Nephron (organoid): Measurements from ENCODE around the gene CCNT1.
"Not testable (repeated sequence)": the region's sequence is repeated elsewhere in the genome, so short reads cannot be mapped to it uniquely, and the experiment has no call there.

Experiments used
- H3K27ac Mint-ChIP-seq, 3 experiments: 2 replicates each; pipeline ENCODE4 v1.8.0; 2020; ENCODE audit warnings: mixed read lengths in 3 of 3, mild to moderate bottlenecking in 2 of 3, moderate library complexity in 1 of 3
- H3K27me3 Mint-ChIP-seq: 2 replicates; pipeline ENCODE4 v1.8.0; 2021; ENCODE audit warnings: low read depth, mild to moderate bottlenecking, moderate library complexity, mixed read lengths
- H3K36me3 Mint-ChIP-seq: 2 replicates; pipeline ENCODE4 v1.8.0; 2020; ENCODE audit warnings: low read depth, mixed read lengths
- H3K4me1 Mint-ChIP-seq: 2 replicates; pipeline ENCODE4 v1.8.0; 2020; ENCODE audit warnings: mixed read lengths
- H3K4me3 Mint-ChIP-seq, 3 experiments: 2 replicates each; pipeline ENCODE4 v1.8.0; 2020; ENCODE audit warnings: mild to moderate bottlenecking in 3 of 3, mixed read lengths in 3 of 3, moderate library complexity in 2 of 3
- H3K9me3 Mint-ChIP-seq: 2 replicates; pipeline ENCODE4 v1.8.0; 2020; ENCODE audit warnings: mixed read lengths
- CTCF ChIP-seq, 3 experiments: fragments of 200-600 bp; sonication (generic); IDR thresholded peaks; one replicate each; pipeline ENCODE4 v1.5.0; 2021; ENCODE audit warnings: antibody characterized with exemption in 3 of 3; ENCODE audit not compliant: unreplicated experiment in 3 of 3

CCNT1 gene

DNA sequence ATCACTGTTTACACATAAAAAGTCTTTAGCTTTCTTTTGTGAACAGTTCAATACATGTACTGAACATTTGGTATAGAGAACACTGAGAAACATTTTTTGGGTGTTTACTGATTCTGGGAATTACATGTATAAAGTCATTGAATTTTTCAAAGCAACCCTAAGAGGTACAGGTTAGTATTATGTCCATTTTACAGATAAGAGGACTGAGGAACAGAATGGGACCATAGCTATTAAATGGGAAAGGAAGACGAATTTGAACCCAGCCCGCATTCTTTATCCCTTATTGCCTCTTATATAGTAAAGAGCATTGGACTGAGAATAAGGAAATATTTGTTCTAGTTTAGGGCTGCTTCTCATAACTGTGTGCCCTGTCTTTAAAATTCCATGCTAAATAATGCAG lies 33.6 kb downstream of the CCNT1 start:
- TF ChIP-seq CTCF (IDR thresholded peaks at IDR 0.05; ENCODE audit: unreplicated experiment in 3 of 3) = no peak
- H3K27me3 Mint-ChIP-seq = no peaks in the 10 kb centered on the region
- no peaks in the 10 kb centered on the region for H3K9me3 Mint-ChIP-seq
- peaks cover 32% of the 10 kb centered on the region for H3K4me1 Mint-ChIP-seq
- H3K27ac Mint-ChIP-seq = no peak overlapping the region
- peaks cover 38% of the 10 kb centered on the region for H3K36me3 Mint-ChIP-seq
- H3K4me3 Mint-ChIP-seq = peak overlapping the region; percentile 63 to 77 (median 72)

GRCh38 chr12:48682533-48682905 lies 34.0 kb downstream of the CCNT1 start:
- H3K27me3 Mint-ChIP-seq, H3K9me3 Mint-ChIP-seq: not testable (repeated sequence)
- Mint-ChIP-seq H3K4me1 (peaks cover 35% of the 10 kb centered on the region), H3K27ac (peak overlapping the region; percentile 97 to 99 (median 99)), H3K36me3 (peaks cover 37% of the 10 kb centered on the region), H3K4me3 (peak overlapping the region; percentile 97 to 100 (median 97))

GRCh38 chr12:48681710-48682532 lies 34.6 kb downstream of the CCNT1 start, which contains the start of gene KANSL2:
Gene KANSL2, minus strand, starts transcription at chr12:48682238. Its CDS starts 606 bp downstream, at chr12:48681632.
- no peak for TF ChIP-seq CTCF (IDR thresholded peaks at IDR 0.05; ENCODE audit: unreplicated experiment in 3 of 3)
- H3K4me3 Mint-ChIP-seq = peak within 1 kb of the TSS; percentile 97 to 100 (median 97)
- H3K9me3 Mint-ChIP-seq = no peaks in the 10 kb centered on the region
- peak within 1 kb of the TSS; percentile 97 to 99 (median 99) for H3K27ac Mint-ChIP-seq
- H3K36me3 Mint-ChIP-seq = peaks cover 41% of the 10 kb centered on the region
- H3K27me3 Mint-ChIP-seq = no peaks in the 10 kb centered on the region
- peaks cover 35% of the 10 kb centered on the region for H3K4me1 Mint-ChIP-seq

- Mint-ChIP-seq H3K36me3 (peaks cover 43% of the 10 kb centered on the region), H3K27me3 (no peaks in the 10 kb centered on the region), H3K27ac (peak overlapping the region; percentile 97 to 99 (median 99)), H3K4me1 (peaks cover 35% of the 10 kb centered on the region), H3K9me3 (no peaks in the 10 kb centered on the region), H3K4me3 (peak overlapping the region; percentile 97 to 100 (median 97))
- no peak for TF ChIP-seq CTCF (IDR thresholded peaks at IDR 0.05; ENCODE audit: unreplicated experiment in 3 of 3)
These were observed 35.2 kb downstream of the CCNT1 start for GRCh38 chr12:48681399-48681709.

DNA sequence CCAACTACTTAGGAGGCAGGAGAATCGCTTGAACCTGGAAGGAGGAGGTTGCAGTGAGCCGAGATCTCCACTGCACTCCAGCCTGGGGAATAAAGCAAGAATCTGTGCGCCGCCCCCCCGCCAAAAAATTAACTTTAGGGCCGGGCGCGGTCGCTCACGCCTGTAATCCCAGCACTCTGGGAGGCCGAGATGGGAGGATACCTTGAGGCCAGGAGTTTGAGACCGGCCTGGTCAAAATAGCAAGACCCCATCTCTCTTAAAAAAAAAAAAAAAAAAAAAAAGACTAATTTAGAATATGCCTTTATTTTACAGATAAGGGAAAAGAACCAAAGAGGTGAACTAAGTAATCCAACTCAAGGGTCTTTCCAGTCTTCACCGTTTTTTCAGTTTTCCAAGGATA lies 35.6 kb downstream of the CCNT1 start:
- peaks cover 35% of the 10 kb centered on the region for H3K4me1 Mint-ChIP-seq
- H3K36me3 Mint-ChIP-seq = peaks cover 45% of the 10 kb centered on the region
- H3K27me3 Mint-ChIP-seq = no peaks in the 10 kb centered on the region
- peak overlapping the region; percentile 97 to 100 (median 97) for H3K4me3 Mint-ChIP-seq
- no peak for TF ChIP-seq CTCF (IDR thresholded peaks at IDR 0.05; ENCODE audit: unreplicated experiment in 3 of 3)
- H3K27ac Mint-ChIP-seq = peak overlapping the region; percentile 97 to 99 (median 99)
- H3K9me3 Mint-ChIP-seq = no peaks in the 10 kb centered on the region

DNA sequence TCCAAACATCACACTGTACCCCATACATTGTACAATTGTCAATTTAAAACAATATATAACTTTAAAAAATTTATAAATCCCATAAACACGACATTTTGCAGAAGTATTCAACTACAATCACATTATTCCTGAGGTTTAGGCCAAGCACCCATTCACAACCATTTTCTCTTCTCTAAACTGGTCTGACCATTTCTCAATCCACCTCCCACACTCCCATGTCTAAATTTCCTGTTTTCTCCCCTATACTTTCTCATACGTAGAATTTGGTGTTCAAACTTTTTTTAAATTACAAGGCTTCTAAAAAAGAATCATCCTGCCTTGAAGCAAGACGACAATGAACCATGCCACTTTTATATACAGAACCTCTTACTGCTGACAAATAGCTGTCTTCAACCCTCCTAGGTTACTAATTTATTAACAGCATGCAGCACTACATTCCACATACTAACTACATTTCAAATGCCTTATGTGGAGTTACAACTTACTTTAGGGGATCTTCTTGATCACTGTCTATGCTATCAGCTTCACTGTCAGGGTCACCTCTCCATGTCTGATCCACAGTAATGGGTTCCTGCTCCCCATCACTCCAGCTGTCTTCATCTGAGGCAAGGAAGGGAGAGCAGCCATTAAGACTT lies 37.8 kb downstream of the CCNT1 start:
- TF ChIP-seq CTCF (IDR thresholded peaks at IDR 0.05; ENCODE audit: unreplicated experiment in 3 of 3) = no peak
- Mint-ChIP-seq H3K9me3 (no peaks in the 10 kb centered on the region), H3K27ac (peak overlapping the region in 1 of 3 experiments; percentile 1), H3K4me1 (peaks cover 35% of the 10 kb centered on the region), H3K36me3 (peaks cover 52% of the 10 kb centered on the region), H3K27me3 (no peaks in the 10 kb centered on the region), H3K4me3 (peak overlapping the region; percentile 97 to 100 (median 97))
